Stimulated activated CD4-positive, alpha-beta T cell treated with anti-CD3 and anti-CD28 coated beads, Interleukin-1b, Interleukin-23, amount 100 ng/mL, for 24 hours (primary cell): ENCODE results near the gene MAPT.
"Not testable (repeated sequence)": the region's sequence is repeated elsewhere in the genome, so short reads cannot be mapped to it uniquely, and the experiment has no call there.

Experiments used
- DNase-seq, 4 experiments: peaks; one replicate each; pipeline ENCODE4 v3.0.0-alpha.2; 2020; ENCODE audit warnings: low read depth in 4 of 4, low spot score in 1 of 4

The MAPT gene

DNA sequence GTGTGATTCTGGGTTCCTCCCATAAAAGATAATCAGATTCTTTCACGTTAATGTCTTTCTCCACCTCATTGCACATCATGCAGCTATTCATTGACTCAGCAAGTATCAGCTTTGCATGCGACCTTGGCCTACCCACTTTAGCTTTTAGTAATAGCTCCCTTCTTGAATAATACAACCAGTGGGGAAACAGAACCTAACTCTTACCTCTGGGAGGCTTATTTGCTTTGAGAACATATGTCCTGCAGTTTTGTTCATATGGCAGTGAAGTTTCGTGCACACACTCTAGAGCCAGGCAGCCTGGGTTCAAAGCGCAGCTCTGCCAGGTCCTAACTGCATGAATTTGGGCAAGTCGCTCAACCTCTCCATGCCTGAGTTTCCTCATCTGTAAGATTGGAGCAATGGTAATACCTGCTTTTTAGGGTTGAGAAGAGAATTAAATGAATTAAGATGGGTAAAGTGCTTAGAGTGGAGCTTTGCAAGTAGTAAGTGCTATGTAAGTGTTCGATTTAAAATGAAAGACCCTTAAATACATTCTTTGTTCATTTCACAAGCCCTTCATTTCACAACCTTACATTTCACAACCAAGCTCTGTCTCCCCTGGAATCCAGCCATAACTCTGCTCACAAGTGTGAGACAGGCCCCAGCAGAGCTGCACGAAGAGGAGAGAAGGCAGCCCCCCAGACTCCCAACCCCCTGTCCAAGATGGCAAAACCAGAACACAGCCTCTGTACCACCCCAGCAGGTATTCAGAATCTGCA is 29.3 kb downstream of the MAPT start:
- no peak for DNase-seq

- DNase-seq, result no peak
Measured at GRCh38 chr17:45924332-45924820, 30.0 kb downstream of the MAPT start.

DNA sequence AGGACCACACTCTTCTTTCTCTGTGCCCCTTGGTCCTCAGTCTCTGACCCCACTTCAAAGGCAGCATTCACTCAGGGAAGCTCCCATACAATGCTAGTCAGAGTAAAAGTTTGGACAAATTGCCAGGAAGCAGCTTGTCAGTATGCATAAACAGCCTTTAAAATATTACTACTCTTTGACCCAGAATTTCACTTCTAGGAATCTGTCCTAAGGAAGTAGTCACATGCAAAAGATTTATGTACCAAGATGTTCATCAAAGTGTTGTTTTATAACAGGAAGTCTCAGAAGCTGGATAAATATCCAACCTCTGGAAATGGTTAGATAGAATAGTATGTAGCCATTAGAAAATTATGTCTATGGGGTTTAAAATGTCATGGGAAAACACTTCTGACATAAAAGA is 31.0 kb downstream of the MAPT start:
- no peak for DNase-seq

GRCh38 chr17:45927247-45927646 is 32.9 kb downstream of the MAPT start:
- no peak for DNase-seq

DNA sequence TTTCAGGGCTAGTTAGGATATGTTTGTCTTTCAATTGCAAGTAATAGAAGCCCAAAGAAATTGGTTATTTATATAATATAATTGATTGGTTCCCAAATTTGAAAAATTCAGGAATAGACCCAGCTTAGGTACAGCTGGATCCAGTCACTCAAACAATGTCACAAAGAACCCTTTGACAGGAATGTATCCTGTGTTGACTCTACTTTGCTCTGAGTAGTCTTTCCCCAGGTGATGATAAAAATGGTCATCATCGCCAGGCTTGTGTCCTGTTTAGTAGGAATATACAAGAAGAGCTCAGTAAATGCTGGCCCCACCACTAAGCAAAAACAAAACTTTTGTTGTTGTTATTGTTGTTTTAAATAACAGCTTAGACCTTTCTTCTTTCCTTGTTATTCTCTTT is 35.0 kb downstream of the MAPT start:
- no peak for DNase-seq

GRCh38 chr17:45930420-45930951 is 36.1 kb downstream of the MAPT start:
- no peak for DNase-seq

GRCh38 chr17:45931677-45932076 is 37.3 kb downstream of the MAPT start:
- DNase-seq, result no peak

- DNase-seq, result no peak
Measured at GRCh38 chr17:45934044-45934979, 40.0 kb downstream of the MAPT start.

DNA sequence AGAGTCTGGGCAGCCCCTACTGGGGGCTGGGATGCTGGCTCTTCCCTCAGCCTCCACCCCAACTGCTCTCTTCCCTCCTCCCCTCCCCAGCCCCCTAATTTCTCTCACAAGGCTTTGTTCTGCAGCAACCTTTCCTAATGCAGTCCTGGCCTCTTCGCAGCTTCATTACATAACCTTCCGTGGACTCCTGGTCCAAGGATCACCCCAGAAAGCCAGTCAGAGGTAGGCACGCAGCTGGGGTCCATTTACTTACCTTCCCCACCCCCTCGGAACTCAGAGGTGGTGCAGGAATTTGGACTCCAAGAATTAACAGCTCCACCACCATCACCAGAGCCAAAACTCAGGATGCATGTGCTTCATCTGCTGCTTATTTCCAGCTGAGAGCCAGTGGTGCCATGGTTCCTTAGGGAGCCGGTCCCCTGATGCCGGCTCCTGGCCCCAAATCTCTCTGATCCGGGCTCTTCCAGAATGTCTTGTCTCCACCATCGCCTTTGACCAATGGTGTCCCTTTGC is 40.9 kb downstream of the MAPT start:
- no peak for DNase-seq

- DNase-seq, result no peak
Measured at GRCh38 chr17:45935710-45936509, 41.6 kb downstream of the MAPT start.

DNA sequence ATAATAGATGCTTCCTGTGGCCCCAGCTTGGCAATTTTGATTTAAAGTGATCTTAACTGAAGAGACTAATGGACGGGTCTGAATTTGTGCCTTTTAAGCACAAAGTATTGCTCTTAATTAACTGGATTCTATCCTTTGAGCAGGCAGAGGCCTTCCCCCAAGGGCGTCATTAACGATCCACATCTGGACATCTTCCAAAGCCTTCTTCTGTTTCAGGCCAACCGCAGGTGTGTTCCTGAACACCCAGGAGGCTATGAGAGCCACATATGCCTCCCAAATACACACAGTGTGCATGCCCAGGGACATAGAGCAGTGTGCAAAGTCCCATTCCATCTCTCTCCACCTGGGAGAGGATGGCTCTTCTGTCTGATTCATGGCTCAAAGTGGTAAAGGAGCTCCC is 42.3 kb downstream of the MAPT start:
- DNase-seq, result no peak

DNA sequence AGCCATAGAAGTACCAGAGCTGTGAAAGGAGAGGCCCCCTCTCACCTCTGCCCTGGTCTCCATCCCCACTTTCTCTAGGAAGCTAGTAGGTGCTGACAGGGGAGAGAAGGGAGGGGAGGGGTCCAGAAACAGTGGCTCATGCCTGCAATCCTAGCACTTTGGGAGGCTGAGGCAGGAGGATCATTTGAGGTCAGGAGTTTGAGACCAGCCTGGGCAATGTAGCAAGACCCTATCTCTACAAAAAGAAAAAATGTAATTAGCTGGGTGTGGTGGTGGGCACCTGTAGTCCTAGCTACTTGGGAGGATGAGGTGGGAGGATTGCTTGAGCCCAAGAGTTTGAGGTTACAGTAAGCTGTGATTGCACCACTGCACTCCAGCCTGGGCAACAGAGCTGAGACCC is 42.8 kb downstream of the MAPT start:
- DNase-seq, result not testable (repeated sequence)

GRCh38 chr17:45939395-45939794 is 45.0 kb downstream of the MAPT start:
- DNase-seq, result no peak

- no peak for DNase-seq
Measured at GRCh38 chr17:45940293-45940692, 45.9 kb downstream of the MAPT start.

DNA sequence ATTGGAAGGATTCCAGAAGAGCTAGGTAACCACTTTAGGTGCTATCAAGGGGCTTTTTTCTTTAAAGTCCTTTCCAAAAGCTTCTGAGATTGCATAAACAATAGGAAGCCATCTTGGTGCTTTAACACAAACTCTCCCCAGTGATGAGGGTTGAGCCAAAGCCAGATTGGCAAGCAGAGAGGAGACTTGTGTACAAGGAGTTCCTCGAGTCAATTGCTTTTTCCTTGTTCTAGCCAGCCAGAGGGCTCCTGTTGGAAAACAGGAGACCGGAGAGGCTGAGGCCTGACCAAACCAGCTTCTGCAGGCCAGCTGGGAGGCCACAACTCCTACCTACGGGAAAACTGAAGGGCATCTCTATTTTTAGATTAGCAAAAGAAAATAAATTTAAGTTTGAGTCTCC is 46.5 kb downstream of the MAPT start:
- no peak for DNase-seq

DNA sequence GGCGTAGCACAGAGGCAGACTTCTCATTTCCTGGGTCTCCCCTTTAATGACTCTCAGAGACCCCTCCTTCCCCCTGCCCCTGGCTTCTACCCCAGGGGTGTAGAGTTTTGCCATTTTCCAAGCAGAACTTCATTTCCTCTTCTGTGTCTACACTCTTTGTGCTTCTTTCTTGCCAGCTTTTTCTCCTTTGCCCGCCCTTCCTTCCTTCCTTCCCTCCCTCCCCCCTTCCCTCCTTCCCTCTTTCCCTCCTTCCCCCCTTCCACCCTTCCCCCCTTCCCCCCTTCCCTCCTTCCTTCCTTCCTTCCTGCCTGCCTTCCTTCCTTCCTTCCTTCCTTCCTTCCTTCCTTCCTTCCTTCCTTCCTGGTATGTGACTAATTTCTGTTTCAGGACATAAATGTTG is 47.0 kb downstream of the MAPT start:
- DNase-seq, result no peak

- DNase-seq, result no peak
Measured at GRCh38 chr17:45942284-45942683, 47.9 kb downstream of the MAPT start.

DNA sequence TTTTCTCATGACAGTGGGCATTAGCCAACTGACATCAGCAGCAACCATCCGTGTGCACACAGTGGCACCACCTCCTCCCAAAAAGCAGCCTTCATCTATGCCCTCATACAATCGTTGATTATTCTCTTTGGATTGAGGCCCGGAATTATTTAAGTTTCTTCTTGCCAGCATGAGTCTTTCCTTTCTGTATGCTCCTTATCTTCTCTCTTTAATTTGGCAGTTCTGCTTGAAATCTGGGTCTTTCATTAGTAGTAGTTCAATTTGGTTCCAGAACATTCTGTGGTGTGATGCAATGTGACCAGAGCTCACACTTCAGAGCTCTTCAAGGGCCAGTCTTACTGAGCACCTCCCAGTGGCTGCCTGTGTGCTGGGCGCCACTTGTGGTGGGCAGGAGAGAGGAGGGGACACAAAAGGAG is 52.5 kb downstream of the MAPT start:
- DNase-seq, result no peak

- no peak for DNase-seq
Measured at GRCh38 chr17:45948498-45948880, 54.1 kb downstream of the MAPT start.

- peak; percentile 34 to 59 (median 46) for DNase-seq
Measured at GRCh38 chr17:45948881-45949624, 54.7 kb downstream of the MAPT start.
